Tibial artery (tissue), 4 donors: ENCODE results near the gene TMEM11.
A peak's percentile ranks its signal among the peaks of the same experiment; 100 is the strongest.

Experiments
- DNase-seq, 2 donors: peaks; one replicate each; pipeline ENCODE4 v3.0.0-alpha.2; 2019
- H3K27ac ChIP-seq, 2 donors: fragments of 200-600 bp; sonication (generic) in 1 of 2; 1 replicate in 1 of 2; 2 replicates in 1 of 2; pipeline ENCODE4 v1.5.1; 2018 to 2019; ENCODE audit warnings: mild to moderate bottlenecking in 1 of 2
- H3K27me3 ChIP-seq, 2 donors: fragments of 200-600 bp; sonication (generic) in 1 of 2; one replicate each; pipeline versions ENCODE4 v1.5.1 to v1.6.0; 2016 to 2019
- H3K36me3 ChIP-seq, 3 donors: fragments of 200-600 bp; sonication (generic) in 2 of 3; one replicate each; pipeline ENCODE4 v1.5.1; 2016 to 2019; ENCODE audit warnings: mild to moderate bottlenecking in 2 of 3
- H3K4me1 ChIP-seq, 4 donors: fragments of 200-600 bp; sonication (generic) in 2 of 4; 1 replicate in 3 of 4; 2 replicates in 1 of 4; pipeline ENCODE4 v1.5.1; 2016 to 2019
- H3K4me3 ChIP-seq, 2 donors: fragments of 200-600 bp; sonication (generic) in 1 of 2; 1 replicate in 1 of 2; 2 replicates in 1 of 2; pipeline ENCODE4 v1.5.1; 2018 to 2019; ENCODE audit warnings: mild to moderate bottlenecking in 2 of 2
- H3K9me3 ChIP-seq, 3 donors: fragments of 200-600 bp; sonication (generic) in 1 of 3; one replicate each; pipeline ENCODE4 v1.5.1; 2016 to 2019
- intact Hi-C: fragments of 100-400 bp; cut with DNase I; formaldehyde crosslinking; loops from one replicate; pipeline ENCODE4 v1.15.0; 2023; ENCODE audit warnings: low total_unique reads
- TF ChIP-seq, protein P1 (sequence below), 2 experiments: fragments of 200-600 bp in 1 of 2; fragments of 450-650 bp in 1 of 2; IDR thresholded peaks; one replicate each; pipeline ENCODE4 v1.5.1; 2017 to 2019; ENCODE audit warnings: antibody characterized with exemption in 2 of 2, mild to moderate bottlenecking in 1 of 2, moderate library complexity in 1 of 2

The TMEM11 gene

DNA sequence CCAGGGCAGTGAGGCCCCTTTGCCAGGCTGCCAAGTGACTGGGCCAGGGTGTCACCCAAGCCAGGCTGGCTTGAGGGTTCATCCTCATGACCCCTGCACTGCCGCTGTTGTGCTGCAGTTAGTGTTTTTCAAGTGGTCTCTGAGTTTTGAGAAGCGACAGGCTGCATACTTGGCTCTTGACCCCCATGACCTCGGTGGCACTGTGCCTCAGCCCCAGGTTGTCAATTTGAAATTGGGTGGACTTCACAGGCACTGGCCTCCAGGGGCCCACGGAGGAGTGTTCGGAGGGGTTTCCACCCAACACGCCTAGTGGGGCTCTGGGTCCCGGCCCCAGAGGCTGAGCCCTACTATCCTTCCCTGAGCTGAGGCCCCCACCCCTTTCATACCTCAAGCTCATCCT, 44.5 kb downstream of the TMEM11 start:
- Histone ChIP-seq H3K9me3 (no peaks in the 10 kb centered on the region), H3K4me3 (no peak overlapping the region), H3K4me1 (peaks cover 0 to 83% (median 59%) of the 10 kb centered on the region in 4 donors), H3K27me3 (no peaks in the 10 kb centered on the region), H3K27ac (peak overlapping the region; percentile 88 to 89), H3K36me3 (peaks cover 0 to 20% (median 5%) of the 10 kb centered on the region in 3 donors)
- intact Hi-C loops = loop anchor here (5.0 kb wide), 2 partner anchors 43 to 118 kb away; partner anchors contain the start of gene TMEM11
- DNase-seq = no peak
- TF ChIP-seq, protein P1, sequence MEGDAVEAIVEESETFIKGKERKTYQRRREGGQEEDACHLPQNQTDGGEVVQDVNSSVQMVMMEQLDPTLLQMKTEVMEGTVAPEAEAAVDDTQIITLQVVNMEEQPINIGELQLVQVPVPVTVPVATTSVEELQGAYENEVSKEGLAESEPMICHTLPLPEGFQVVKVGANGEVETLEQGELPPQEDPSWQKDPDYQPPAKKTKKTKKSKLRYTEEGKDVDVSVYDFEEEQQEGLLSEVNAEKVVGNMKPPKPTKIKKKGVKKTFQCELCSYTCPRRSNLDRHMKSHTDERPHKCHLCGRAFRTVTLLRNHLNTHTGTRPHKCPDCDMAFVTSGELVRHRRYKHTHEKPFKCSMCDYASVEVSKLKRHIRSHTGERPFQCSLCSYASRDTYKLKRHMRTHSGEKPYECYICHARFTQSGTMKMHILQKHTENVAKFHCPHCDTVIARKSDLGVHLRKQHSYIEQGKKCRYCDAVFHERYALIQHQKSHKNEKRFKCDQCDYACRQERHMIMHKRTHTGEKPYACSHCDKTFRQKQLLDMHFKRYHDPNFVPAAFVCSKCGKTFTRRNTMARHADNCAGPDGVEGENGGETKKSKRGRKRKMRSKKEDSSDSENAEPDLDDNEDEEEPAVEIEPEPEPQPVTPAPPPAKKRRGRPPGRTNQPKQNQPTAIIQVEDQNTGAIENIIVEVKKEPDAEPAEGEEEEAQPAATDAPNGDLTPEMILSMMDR (IDR thresholded peaks at IDR 0.05) = no peak

DNA sequence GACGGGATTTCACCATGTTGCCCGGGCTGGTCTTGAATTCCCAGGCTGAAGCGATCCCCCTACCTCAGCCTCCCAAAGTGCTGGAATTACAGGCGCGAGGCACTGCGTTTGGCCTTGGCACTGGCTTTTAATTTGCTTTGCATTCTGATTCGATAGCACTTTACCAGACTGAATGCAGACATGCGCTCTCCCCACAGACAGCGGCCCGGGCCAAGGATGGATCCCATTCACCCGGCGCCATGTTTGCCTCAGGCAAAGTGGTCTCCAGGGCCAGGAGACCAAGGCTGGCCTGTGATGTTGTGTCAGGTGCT, 45.5 kb downstream of the TMEM11 start:
- intact Hi-C loops = loop anchor here (5.0 kb wide), 2 partner anchors 44 to 119 kb away; partner anchors contain the start of gene TMEM11
- Histone ChIP-seq H3K4me3 (no peak overlapping the region), H3K9me3 (no peaks in the 10 kb centered on the region), H3K27ac (peak overlapping the region; percentile 88 to 89), H3K27me3 (no peaks in the 10 kb centered on the region), H3K4me1 (peaks cover 0 to 83% (median 57%) of the 10 kb centered on the region in 4 donors), H3K36me3 (peaks cover 0 to 17% (median 0%) of the 10 kb centered on the region in 3 donors)
- DNase-seq = no peak
- TF ChIP-seq, protein P1 (IDR thresholded peaks at IDR 0.05) = no peak

DNA sequence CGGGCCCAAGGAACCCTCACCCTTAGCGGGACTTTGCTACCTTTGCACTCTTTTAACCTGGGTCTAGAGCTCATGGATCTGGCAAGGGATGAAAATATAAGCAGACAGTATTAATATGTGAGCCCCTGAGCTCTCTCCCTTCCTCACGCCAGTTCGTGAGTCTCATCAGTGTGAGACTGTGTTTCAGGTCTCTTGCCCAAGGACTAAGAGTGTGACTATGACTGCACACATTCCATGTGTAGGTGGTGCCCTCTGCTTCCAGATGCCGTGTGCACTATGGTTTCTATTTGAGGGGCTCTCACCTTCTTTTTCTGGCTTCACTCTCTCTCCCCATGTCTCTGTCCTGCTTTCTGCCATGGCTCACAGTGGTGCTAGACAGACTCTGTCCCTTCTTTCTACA, 46.7 kb downstream of the TMEM11 start:
- H3K9me3 ChIP-seq = no peaks in the 10 kb centered on the region
- H3K4me3 ChIP-seq = no peak overlapping the region
- TF ChIP-seq, protein P1 (IDR thresholded peaks at IDR 0.05) = no peak
- no peak for DNase-seq
- peak overlapping the region; percentile 88 to 89 for H3K27ac ChIP-seq
- intact Hi-C loops = loop anchor here (5.0 kb wide), 2 partner anchors 45 to 120 kb away; partner anchors contain the start of gene TMEM11
- no peaks in the 10 kb centered on the region for H3K27me3 ChIP-seq
- peaks cover 0 to 5% (median 0%) of the 10 kb centered on the region in 3 donors for H3K36me3 ChIP-seq
- peaks cover 0 to 88% (median 65%) of the 10 kb centered on the region in 4 donors for H3K4me1 ChIP-seq

DNA sequence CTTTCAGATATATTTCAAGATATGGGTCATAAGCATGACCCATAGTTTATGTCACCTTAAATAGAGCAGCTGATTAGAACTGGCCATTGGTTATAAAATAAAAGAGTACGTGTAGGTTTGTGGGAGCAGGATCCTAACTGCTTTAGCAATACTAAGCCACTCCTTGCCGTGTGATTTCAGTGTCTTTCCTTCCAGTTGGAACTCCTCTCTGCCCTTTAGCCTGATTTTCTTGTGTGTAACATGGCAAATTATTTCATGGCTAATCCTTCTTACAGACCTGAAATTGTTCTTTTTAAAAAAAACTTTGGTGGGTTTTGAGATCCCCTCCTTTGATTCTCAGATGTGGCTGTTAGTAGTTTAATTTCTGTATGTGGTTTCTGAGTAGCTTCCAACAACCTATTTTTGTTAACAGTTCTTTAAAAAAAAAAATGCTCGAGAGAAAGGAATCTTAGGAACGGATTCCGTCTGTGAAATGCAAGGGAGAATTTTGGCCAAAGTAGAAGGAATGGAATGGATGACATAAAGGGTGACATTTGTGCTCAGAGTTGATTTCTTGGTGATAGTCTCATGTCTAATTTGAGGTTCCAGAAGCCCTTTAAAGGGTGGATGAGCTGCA, 47.3 kb downstream of the TMEM11 start:
- Histone ChIP-seq H3K9me3 (no peaks in the 10 kb centered on the region), H3K27me3 (no peaks in the 10 kb centered on the region), H3K4me3 (no peak overlapping the region), H3K36me3 (no peaks in the 10 kb centered on the region), H3K4me1 (peaks cover 0 to 94% (median 70%) of the 10 kb centered on the region in 4 donors), H3K27ac (peak overlapping the region; percentile 88 to 89)
- TF ChIP-seq, protein P1 (IDR thresholded peaks at IDR 0.05) = no peak
- intact Hi-C loops = loop anchor here (5.0 kb wide), 2 partner anchors 46 to 121 kb away; partner anchors contain the start of gene TMEM11
- no peak for DNase-seq

DNA sequence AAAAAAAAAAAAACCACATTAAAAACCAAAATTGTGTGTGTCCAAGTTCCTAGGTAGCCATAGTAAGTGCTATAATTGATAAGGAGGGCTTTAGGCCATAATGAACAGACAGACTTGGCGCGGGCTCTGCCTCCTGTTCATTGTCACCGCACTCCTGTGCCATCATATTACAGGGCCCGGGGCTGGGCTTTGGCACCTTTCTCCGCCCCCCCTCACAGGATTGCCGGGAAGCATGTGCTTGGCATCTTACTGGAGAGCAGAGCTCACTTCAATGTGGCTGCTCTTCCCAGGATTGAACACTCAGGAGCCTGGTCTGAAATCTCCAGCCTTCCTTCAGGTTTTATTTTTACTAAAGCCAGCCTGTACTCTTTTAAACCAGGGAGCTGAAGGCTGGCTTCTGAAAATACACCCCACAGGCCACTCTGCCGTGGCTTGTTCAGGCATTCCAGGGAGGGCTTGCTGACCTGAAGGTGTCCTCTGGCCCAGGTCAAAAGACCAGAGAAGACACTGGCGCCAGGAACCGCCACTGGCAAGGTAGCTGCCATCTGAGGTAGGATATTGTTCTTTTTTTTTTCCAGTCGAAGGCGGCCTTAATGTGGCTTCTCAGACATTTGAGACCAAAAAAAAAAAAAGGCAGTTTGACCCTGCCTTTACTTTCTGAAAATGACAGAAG, 47.9 kb downstream of the TMEM11 start:
- H3K9me3 ChIP-seq = no peaks in the 10 kb centered on the region
- peaks cover 0 to 97% (median 67%) of the 10 kb centered on the region in 4 donors for H3K4me1 ChIP-seq
- DNase-seq = no peak
- no peaks in the 10 kb centered on the region for H3K36me3 ChIP-seq
- H3K27me3 ChIP-seq = no peaks in the 10 kb centered on the region
- peak overlapping the region; percentile 88 to 89 for H3K27ac ChIP-seq
- H3K4me3 ChIP-seq = no peak overlapping the region
- TF ChIP-seq, protein P1 (IDR thresholded peaks at IDR 0.05) = no peak
- intact Hi-C loops = loop anchor here (5.0 kb wide), 2 partner anchors 46 to 121 kb away; partner anchors contain the start of gene TMEM11
